ENCODE data around the gene PDGFRB.

Gene PDGFRB

DNA sequence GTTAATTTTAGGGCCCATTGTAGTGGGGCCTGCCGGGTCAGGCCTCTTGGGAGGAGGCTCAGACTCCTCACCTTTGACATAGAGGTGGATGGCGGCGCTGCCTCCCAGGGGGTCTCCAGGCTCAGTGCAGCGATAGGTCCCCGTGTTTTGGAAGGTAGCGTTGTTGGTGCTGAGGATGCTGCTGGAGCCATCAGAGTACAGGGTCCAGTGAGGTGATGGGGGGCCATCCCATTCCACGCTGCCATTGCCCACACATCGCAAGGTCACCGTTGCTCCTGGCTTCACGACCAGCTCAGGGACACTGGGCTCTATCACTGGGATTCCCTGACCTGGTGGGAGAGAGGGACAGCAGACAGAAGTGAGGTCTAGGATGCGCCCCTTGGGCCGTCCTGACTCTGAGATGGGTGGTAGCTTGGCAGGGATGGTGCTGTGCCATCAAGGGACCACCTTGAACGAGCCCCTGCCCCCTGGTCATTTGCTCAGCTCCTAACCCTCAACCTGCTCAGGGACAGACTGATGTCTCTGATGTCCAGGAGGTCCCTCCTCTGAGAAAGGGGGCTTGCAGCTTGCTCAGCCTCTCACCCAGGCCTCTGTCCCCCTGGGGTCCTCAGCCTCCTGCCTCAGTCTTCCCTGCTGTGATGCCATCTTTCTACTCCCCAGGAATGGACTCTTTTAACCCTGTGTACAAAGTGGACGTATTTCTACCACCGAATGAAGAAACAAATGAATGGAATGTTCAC is 74.8 kb downstream of the PDGFRB start:
- DNase-seq: no peak

DNA sequence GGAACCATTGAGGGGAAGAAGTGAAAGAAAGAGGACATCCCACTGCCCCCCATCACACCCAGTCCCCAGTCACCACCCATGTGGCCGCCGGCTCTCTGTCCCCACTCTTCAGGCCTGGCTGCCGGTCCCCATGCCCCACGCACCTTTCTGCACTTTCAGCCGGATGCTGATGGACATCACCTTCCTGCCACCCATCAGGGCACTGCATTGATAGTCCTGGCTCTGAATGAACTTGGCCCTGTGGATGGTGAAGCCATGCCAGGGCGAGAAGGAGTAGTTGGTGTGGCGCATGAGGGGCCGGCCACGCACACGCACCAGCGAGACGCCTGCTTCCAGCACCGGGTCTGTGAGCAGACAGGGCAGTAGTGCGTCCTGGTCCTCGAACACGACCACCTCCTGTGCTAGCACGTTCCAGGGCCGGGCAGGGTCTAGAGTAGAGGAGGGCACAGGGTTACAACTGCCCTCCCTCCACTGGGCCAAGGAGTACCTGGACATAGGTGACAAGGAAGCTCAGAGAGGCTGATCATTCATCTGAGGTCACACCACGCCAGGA is 75.7 kb downstream of the PDGFRB start:
- DNase-seq: no peak

DNA sequence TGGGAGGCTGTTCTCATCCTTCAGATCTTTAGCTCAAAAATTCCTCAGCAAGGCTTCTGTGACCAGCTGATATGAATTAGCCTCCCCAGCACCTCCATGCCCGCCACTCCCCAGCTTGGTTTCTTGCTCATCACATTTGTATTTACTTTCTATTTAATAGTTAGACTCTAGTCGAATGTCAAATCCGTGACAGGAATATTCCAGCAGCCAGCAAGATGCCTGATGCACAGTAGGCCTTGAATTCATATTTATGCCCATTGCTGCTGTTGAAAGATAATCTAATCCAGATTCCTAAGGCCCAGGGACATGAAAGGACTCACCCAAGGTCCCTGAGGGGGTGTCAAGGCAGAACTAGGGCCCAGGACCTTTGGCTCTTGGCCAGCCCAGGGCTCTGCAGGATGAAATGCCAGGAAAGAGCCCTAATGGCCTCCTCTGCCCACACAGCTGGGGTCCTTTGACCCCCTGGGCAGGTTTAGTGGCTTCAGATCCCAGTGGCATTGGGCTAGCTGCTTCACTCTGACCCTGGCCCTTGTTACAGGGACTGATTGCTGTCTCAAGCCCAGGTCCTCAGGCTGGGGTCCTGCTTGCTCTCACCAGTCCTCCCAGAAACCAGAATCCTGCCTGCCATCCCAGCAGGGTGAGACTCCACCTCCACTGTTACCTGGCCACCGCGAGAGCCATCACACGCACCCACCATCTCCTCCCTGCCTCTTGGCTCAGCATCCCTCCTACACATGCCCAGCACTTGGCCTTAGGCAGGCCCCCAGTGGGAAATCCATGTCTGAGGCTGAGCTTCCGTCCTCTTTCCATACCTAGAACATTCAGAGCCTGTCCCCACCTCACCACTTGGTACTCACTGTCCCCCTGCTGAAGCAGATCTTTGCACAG is 76.6 kb downstream of the PDGFRB start:
- DNase-seq: no peak

DNA sequence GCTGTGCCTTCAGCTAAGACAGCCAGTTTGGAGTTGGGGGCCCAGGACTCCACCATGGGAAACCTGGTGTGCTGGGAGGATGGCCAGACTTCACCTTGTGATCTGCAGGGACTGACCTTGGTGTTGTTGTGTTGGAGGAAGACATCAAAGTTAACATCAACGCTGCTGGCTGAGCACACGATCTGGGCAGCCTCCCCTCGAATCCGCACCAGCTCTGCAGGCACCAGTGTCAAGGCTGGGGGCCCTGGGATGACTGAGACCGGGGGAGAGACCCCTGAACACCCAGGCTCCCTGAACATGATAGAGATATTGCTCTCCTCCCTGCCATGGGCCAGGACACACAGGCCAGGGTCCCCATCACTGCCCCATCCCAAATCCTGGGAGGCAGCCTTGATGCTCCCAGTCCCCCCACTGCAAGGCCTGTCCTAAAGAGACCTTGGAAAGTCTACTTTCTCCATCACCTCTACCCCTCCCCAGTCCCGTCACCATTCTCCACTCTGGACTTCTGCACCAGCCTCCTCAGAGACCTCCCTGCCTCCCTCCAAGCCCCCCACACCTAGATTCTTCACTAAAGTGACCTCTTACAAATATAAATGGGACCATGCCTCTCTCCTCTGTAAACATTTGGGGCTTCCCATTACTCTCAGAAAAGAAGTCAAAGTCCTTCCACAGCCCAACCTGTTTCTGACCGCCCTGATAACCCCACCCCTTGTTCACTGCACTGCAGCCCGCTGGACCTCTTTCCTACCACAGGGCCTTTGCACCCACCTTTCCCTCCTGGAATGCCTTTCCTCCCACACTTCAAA is 77.4 kb downstream of the PDGFRB start:
- DNase-seq: no peak

DNA sequence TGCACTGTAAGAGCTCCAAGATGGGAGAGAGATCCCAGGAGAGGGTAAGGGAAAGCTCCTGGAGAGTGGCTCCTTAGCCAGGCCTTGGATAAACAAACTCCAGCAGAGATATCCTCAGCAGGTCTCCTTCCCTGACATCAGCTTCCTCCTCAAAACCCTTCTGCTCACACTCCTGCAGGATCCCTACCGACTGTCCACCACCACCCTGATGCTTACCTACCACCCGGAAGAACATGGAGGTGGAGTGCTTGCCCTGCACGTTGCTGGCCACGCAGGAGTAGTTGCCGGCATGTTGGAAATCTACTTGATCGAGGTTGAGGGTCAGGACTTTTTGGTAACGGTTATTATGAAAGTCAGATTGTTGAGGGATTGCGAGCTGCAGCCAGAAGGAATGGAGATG is 78.6 kb downstream of the PDGFRB start:
- DNase-seq: no peak

DNA sequence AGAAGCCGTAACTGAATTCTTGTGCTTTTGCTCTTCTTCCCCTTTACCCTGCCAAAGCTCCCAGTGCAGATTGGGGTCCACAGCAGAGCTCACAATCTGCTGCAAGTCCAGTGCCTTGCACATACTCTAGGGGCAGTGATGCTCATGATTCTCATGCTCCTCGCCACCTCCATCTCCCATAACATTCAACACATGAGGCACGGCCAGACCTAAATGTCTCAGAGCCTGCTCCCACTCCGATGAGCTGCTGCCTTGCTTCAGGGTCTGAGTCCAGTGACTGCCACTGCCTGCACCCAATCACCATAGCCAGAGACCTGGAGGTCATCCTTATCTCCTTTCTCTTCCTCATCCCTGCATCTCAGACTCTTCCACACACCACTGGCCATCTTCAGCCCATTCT is 79.8 kb downstream of the PDGFRB start:
- DNase-seq: no peak

DNA sequence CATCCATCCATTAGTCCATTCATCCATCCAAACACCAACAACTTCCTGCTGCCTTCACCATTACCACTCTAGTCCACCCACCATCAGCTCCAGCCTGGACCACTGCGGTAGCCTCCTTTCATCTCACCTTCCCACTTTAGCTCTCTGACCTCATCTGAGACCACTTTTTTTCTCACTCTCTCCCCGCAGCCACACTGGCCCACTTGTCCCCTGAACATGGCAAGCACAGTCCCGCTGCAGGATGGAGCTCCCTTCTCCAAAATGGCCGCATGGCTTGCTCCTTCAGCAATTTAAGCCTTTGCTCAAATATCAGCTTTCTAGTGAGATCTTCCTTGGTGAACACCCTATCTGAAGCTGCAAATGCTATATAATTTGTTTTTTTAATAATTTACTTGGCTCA is 80.4 kb downstream of the PDGFRB start:
- DNase-seq: no peak

DNA sequence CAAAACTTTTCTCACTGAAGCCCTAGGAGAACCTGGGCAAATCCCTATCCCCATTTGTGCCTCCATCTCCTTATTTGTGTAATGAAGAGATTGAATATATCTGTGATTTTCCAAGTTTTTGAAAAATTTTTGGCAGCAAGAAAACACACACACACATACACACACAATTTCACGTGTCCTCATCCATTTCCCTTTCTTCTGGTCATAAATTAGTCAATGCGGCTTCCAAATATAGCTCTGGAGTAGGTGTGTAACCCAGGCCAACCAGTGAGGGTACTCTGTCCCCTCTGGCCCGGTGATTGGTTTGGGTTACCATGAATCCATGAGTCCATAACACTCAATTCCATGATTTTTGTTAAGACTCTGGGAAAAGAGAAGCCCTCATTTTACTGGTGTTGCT is 82.0 kb downstream of the PDGFRB start:
- no peak for DNase-seq

DNA sequence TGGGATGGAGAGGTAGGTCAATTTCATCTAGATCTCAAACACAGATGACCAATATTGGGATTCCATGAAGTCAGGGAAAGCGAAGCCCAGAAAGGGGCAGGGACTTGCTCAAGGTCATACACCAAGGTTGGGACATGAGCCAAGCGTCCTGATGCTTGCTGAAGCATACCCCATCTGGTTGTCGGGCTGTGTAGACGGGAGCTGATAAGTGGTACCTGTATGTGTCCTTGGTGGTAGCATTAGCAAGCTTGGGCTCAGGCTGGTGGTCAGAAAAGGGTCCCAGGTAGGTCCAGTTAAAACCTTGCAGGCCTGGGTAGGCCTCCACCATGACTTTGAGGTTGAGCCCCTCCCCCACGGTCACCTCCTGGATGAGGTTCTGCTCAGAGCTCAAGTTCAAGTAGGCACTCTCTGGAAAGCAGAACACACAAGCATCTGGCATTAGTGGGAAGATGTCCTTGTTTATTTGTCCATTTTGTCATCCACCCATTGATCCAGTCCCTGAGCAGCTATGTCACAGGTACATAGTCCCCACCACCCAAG is 82.5 kb downstream of the PDGFRB start:
- DNase-seq: no peak

DNA sequence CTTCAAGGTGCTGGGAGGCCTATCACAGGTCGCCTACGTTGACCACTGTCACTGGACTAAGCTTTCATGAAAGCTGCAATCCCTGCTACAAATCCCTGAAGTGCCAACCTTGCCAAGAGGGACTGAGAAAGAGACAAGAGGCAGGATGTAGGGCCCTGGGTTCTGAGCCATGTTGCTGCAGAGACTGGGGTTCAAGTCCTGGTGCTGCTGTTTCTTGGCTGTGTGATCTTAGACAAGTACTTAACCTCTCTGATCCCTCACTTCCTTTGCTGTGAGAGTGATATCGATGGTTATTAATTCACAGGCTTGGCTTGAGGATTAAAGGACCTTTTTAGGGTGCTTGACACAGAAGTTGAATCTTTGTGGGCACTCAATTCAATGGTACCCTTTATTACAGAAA is 84.8 kb downstream of the PDGFRB start:
- no peak for DNase-seq

DNA sequence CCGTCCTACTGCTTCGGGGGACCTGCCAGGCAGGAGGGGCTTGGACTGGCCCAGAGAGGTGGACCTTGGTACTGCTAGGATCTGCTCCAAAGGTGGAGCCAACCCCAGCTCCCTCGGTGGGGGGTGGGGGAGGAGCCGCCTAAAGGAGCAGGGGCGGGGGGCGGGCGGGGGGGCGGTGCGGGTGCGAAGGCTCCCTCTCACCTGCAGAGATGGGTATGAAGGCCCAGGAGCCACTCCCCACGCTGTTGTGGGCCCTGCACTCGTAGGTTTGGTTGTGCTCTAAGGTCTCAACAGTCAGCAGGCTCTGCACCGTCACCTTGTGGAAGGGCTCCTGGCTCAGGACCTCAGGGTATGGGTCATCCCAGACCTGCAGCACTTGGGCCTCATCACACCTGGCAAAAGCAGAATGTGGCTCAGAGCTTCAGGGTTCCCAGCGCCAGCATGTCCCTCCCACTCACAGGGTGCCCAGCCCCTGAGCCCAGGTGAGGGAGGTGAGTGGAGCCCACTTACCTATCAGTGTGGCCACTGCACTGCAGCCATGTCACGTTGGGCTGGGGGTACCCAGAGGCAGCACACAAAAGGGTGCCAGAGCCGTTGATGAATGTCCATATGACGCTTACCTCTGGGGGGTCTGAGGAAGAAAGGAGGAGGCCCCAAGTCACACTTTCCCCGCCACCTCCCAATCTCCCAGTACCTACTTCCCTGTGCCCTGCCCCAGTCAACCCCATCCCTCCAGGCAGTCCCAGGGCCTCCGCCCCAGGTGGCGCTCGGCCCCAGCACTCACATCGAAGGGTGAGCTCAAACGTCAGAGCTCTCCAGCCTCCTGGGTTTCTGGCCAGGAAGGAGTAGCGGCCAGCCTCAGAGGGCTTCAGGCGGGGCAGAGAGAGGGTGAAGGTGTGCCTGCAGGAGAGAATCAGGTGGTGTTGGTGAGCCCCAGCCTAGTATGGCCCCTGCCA is 85.7 kb downstream of the PDGFRB start:
- DNase-seq: no peak

DNA sequence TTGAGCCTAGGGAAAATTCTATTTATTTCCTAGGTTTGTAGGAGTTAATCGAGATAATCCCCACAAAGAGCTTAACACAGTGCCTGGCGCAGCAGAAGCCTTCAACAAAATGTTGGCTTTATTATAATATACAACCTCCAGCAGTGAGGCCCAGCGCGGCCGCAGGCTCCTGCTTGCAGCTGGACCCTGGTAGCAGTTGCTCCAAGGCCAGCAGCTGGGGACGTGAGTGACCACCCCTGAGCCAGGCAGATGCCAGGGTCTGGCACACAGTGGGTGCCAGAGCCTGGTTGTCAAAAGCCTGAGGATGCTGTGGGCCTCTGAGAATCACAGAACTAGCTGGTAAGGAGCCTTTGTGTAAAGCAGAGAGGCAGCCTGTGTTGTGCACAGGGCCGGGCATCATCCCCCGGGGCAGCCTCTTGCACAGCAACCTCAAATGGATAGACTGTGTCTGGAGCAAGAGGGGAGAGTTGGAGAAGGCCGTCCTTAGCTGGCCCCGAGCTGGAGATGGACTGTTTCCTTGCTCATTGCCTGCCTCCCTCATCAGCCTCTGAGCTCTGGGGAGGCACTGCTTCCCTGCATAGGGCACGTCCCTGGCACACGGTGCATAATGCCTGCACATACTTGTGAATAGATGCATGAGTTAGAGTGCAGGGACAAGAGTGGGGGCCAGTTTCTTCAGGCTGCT is 86.5 kb downstream of the PDGFRB start:
- no peak for DNase-seq

DNA sequence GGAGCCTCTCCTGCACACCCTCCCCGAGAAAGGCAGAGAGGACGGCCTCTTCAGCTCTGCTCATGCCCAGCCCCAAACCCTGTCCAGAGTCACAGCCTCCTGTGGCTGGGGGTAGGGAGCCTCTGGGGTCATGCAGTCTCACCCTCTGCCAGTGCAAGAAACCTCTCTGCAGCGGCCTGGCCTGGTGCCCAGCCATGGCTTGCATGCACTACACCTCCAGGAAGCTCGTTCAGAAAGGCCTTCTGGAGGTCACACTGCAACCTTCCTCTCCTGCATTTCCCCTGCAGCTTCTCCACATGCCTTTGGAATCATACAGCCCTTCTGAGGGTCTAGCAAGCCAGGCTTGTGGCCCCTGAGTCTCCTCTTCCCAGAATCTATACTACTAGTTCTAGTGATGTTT is 87.2 kb downstream of the PDGFRB start:
- no peak for DNase-seq

DNA sequence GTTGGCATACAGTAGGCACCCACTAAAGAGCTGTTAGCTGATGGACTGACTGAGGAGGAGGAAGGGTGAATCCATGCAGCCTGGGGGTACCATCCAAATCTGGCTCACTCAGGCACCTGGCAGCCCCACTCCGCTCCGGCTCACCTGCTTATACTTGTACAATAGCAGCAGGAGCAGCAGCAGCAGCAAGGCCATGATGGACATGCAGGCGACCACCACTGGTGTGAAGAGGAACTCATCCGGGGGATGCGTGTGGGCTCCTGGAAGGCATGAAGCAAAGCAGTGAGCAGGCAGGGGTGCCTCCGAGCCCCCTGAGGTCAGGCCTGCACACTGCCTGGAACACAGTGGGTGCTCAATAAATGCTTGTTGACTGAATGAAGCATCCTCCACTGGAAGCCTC is 87.6 kb downstream of the PDGFRB start:
- no peak for DNase-seq

DNA sequence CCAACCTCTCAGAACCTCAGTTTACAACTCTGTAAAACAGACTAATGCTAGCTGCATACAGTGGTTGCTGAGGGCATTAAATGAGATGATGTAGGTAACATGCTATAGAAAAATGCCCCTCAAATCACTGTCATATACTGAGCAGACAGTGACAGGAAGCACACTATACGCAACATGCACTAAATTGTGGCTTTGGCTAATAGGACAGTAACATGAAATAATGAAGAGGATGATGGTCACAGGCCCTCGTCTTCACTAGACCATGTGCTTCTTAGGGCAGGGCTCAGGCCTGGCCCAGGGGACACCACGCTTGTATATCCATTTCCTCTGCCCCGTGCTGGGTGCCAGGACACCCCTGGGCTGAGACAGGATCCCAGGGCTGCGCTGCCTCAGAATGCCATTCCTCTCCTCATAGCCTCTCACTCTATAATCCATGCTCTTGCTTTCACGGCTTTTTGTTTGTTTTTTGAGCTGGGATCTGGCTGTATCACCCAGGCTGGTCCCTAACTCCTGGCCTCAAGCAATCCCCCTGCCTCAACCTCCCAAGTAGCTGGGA is 88.2 kb downstream of the PDGFRB start:
- DNase-seq: no peak

DNA sequence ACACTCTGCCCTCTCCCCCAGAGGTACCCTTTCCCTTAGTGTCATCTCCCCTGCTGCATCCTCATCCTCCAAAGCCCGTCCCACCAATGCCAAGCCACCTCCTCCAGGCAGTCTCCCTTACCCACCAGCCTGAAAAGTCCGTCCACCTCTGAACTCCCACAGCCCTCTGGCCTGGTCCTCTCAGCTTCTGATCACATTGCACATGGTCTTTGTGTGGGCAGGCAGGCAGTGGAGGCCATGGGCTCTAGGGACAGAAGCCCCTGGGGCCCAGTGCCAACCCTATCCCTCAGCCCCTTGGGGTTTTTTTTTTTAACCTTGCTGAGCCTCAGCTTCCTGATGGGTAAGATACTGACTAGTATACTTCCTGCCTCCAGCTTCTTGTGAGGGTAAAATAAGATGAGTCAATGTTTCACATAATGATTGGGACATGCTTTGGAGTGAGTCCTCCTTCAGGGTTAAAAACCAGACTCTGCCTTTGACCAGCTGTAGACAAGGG is 88.7 kb downstream of the PDGFRB start:
- DNase-seq: no peak

DNA sequence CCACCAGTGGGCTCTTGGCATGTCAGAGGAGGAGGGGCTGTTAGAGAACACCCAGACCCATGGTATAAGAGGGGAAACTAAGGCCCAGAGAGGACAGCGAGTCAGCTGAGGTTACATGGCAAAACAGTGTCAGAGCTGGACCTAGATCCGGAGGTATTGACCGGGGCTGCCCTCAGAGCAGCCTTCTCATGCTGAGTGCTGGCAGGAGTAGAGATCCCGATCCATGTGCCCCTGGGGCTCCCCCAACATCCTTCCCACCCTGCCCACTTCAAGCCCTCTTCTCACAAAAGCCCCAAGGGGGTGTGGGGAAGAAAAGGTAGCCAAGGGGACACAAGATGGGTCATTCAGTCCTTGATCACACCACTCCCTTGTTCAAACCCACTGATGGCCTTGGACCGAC is 89.2 kb downstream of the PDGFRB start:
- DNase-seq: no peak

DNA sequence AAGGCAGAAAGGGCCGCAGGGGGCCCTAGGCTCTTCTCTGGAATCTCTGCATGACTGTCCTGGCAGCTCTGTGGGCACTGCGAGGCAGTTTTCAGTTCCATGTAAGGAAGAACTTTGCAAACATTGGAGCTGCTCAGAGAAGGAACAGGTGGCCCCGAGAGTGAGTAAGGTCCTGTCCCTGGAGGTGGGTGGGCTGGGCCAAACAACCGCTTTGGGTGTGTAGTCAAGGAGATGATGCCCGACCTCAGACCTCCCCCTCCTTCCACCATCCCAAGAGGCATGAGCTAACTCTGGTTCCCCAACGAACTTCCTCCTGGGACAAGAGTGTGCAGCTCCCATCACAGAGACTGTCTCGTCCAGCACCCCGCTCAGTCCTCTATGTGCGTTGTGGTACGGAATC is 89.8 kb downstream of the PDGFRB start:
- no peak for DNase-seq

DNA sequence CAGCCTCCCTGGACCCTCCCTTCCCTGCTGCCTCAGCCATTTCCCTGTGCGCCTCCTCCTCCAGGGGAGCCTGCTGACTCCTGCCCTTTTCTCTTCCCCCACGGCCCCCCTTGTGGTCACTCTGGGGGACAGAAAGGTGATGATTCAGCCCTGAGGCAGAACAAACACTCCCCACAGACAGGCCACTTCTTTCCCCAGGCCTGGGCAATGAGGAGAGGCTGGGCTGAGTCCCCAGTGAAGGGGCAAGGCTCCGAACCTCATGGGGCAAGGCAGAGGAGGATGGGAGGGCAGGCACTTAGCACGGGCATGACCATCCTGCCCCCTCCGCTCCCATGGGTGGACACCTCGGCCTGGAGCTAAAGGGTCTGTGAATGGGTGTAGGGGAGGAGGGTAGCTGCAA is 90.3 kb downstream of the PDGFRB start:
- no peak for DNase-seq

DNA sequence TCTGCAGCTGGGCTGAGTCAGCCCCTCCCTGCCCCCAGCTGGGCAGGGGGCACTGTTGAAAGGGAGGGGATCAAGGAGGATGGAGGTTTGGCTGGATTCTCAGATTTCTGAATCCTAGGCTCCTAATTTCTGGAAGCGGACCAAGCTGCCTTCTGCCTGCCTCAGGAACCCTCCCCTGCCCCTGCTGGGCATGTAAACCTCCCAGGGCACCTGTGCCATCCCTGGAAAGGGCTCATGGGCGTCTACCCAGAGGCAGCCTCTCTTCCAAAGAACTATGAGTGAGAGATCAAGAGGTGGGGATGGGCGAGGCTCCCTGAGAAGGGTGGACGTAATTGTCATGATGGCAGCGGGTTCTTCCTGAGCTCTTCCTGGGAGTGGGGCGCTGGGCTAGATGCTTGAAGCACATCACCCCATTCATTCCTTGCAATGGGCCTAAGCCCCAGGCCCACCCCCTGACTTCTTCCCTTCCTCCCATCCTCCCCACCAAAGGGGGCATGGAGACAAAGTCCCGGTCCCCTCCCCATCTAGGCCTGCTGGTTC is 90.9 kb downstream of the PDGFRB start:
- no peak for DNase-seq

All from T-helper 9 cell (primary cell).